Activated CD4-positive, alpha-beta T cell treated with anti-CD3 and anti-CD28 coated beads for 24 hours (primary cell): ENCODE data around the gene EIF3L.

Source experiments
- DNase-seq, 2 donors: peaks; one replicate each; pipeline ENCODE4 v3.0.0-alpha.2; 2020; ENCODE audit warnings: low read depth in 2 of 2

Gene EIF3L

GRCh38 chr22:37817705-37818408 lies 31.4 kb upstream of the EIF3L start:
- peak; percentile 80 to 86 for DNase-seq

- peak; percentile 38 to 51 for DNase-seq
Measured at GRCh38 chr22:37818409-37819104, 30.7 kb upstream of the EIF3L start.

GRCh38 chr22:37819105-37819433 lies 30.1 kb upstream of the EIF3L start:
- no peak for DNase-seq

GRCh38 chr22:37820350-37820749 lies 28.9 kb upstream of the EIF3L start:
- no peak for DNase-seq

- DNase-seq = no peak
Measured at GRCh38 chr22:37822079-37822833, 27.0 kb upstream of the EIF3L start.

- DNase-seq = no peak
Measured at GRCh38 chr22:37823134-37823985, 25.9 kb upstream of the EIF3L start, which contains the start of gene GALR3. TSS of gene GALR3 (plus strand) at chr22:37823382. CDS start at chr22:37823407, 25 bp downstream.

GRCh38 chr22:37824674-37825641 lies 24.3 kb upstream of the EIF3L start:
- DNase-seq = no peak

- DNase-seq = no peak
Measured at GRCh38 chr22:37827056-37827455, 22.2 kb upstream of the EIF3L start.

- no peak for DNase-seq
Measured at GRCh38 chr22:37830093-37830842, 19.0 kb upstream of the EIF3L start.

GRCh38 chr22:37831472-37831871 lies 17.7 kb upstream of the EIF3L start:
- no peak for DNase-seq

- no peak for DNase-seq
Measured at GRCh38 chr22:37832022-37832857, 17.0 kb upstream of the EIF3L start.

GRCh38 chr22:37842015-37842793 lies 7.0 kb upstream of the EIF3L start:
- no peak for DNase-seq

- peak in 1 of 2 donors; percentile 37 for DNase-seq
Measured at GRCh38 chr22:37843741-37844089, 5.5 kb upstream of the EIF3L start.

- DNase-seq = no peak
Measured at GRCh38 chr22:37844904-37845329, 4.3 kb upstream of the EIF3L start.

GRCh38 chr22:37846433-37846832 lies 2.8 kb upstream of the EIF3L start:
- no peak for DNase-seq

- DNase-seq = no peak
Measured at GRCh38 chr22:37848587-37849088, 581 bp upstream of the EIF3L start.

- DNase-seq = no peak
Measured at GRCh38 chr22:37850801-37851200, 1.6 kb downstream of the EIF3L start.

GRCh38 chr22:37852418-37852817 lies 3.2 kb downstream of the EIF3L start:
- DNase-seq = no peak
